Gastrocnemius medialis (tissue), 4 donors: Measurements from ENCODE around the gene CLPTM1L.

Source experiments
- CTCF ChIP-seq, 5 experiments: fragments of 450-650 bp in 3 of 5; fragments of 200-600 bp in 2 of 5; sonication (generic) in 2 of 5; IDR thresholded peaks in 4 of 5; conservative IDR thresholded peaks in 1 of 5; 1 replicate in 4 of 5; 2 replicates in 1 of 5; pipeline ENCODE4 v1.5.1; 2016 to 2019; ENCODE audit warnings: antibody characterized with exemption in 5 of 5, mild to moderate bottlenecking in 3 of 5, moderate library complexity in 3 of 5
- POLR2A ChIP-seq, 2 donors: fragments of 450-650 bp; IDR thresholded peaks; one replicate each; pipeline ENCODE4 v1.6.1; 2017; ENCODE audit warnings: antibody characterized with exemption in 2 of 2, mild to moderate bottlenecking in 2 of 2, moderate library complexity in 2 of 2

GRCh38 chr5:1359713-1360112 is 14.8 kb upstream of the CLPTM1L start:
- TF ChIP-seq CTCF (IDR thresholded peaks at IDR 0.05 in 4 of 5, conservative IDR thresholded peaks at IDR 0.05 in 1 of 5) (no peak), POLR2A (IDR thresholded peaks at IDR 0.05) (no peak)
